ENCODE data around the gene PCSK4.

GRCh38 chr19:1447944-1448343 is 42.2 kb downstream of the PCSK4 start:
- TF ChIP-seq FOXA1 (IDR thresholded peaks at IDR 0.05) (no peak), ELF4 (IDR thresholded peaks at IDR 0.05) (no peak), FOXK2 (IDR thresholded peaks at IDR 0.05) (no peak), L3MBTL2 (conservative IDR thresholded peaks at IDR 0.05) (no peak), HDGF (IDR thresholded peaks at IDR 0.05; ENCODE audit: borderline replicate concordance) (no peak), SP1 (IDR thresholded peaks at IDR 0.05) (no peak), NFRKB (IDR thresholded peaks at IDR 0.05) (no peak), FOXM1 (IDR thresholded peaks at IDR 0.05; ENCODE audit: borderline replicate concordance) (no peak), BHLHE40 (IDR thresholded peaks at IDR 0.05; ENCODE audit: borderline replicate concordance) (no peak), ARNT (IDR thresholded peaks at IDR 0.05) (no peak), SUZ12 (IDR thresholded peaks at IDR 0.05) (no peak)
